HG03139 (cell line): ENCODE results near the gene NWD2.
"Not testable (repeated sequence)": the region's sequence is repeated elsewhere in the genome, so short reads cannot be mapped to it uniquely, and the experiment has no call there.

Source experiments
- ATAC-seq: cut with Tn5 transposase; IDR thresholded peaks from one replicate; pipeline ENCODE4 v1.9.1; 2021; ENCODE audit not compliant: unreplicated experiment

The NWD2 gene, protein sequence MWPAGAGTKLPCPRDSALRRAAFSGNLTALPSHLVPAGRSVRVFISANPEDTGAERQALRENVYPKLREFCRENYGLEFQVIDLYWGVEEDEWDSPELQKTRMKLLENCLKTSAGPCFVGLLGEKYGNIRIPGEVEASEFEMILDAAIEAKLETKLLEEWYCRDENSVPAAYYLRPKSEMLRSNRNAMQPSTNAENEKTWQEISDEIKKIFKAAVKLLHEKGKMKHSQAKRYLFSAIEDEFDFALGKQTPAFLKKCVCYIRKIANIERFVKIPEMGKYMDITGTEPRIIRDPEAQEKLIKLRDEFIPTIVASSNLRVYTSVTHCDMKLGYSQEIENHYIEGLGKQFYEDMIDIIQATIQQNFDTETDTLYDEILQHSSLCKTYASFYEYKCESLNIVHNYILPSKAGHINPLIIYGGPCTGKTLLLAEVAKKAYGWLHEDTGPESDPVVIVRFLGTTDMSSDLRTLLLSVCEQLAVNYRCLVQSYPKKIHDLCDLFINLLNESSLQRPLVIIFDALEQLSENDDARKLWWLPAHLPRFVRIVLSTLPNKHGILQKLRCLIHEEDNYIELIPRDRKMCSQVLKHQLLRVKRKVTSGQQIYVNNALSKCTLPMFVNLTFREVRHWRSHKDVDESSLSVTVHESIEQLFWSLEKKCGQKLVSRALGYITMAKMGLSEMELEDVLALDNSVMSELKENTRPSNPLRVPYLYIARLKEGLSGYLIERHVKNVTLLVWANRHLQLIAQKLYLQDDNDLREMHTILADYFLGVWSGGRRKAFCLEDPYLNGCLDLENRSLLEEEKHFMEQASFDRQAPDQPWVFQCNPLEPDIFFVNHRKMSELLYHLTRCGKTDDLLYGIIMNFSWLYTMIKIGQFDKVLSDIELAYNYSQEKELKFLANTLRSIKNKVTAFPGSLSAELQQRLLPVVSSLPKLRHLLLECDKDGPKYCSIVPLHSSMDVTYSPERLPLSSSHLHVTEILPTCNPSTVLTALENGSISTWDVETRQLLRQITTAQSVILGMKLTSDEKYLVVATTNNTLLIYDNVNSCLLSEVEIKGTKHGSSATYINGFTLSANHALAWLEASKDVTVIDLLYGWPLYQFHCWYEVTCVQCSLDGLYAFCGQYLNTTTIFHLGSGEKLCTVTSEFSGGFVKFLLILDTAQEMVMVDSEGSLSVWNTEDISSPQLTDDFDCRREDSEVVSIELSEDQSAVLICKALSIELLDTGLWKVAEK (N-terminal part only)

DNA sequence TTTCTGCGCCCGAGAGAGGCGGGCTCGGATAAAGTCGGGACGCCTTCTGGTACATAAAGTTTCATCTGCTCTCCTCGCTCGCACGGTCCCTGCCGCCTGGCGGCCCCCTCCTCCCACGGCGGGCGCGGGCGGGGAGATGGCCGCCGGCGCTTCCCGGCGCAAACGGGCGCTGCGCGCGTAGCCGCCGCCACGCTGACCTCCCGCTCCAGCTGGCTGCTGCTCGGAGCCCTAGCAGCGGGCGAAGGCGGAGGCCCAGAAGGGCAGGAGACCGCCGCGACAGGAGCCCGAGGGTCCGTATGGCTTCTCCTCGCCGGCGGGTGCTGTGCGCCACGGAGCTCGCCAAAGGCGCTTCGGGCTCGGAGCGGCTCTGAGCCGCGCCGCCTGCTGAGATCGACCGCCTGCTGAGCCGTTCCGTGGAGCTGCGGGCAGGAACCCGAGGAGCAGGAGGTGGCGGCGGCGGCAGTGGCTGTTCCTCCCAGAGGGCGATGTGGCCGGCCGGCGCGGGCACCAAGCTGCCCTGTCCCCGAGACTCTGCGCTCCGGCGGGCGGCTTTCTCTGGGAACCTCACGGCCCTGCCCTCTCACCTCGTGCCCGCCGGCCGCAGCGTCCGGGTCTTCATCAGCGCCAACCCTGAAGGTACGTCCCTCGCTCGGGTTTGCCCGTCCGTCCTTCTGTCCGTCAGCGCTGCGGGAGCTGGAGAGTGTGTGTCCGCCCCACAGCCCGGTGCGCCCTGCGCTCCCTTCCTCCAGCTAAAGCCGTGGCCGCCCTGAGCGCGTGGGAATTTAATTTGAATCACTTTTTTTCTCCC lies at the start of gene NWD2:
Gene NWD2 (plus strand): TSS at position 161 of the 808 bp plus-strand sequence. CDS start 325 bp downstream, at position 486.
- ATAC-seq, result no peak

GRCh38 chr4:37197899-37198298 lies 46.6 kb upstream of the NWD2 start:
- ATAC-seq, result no peak

DNA sequence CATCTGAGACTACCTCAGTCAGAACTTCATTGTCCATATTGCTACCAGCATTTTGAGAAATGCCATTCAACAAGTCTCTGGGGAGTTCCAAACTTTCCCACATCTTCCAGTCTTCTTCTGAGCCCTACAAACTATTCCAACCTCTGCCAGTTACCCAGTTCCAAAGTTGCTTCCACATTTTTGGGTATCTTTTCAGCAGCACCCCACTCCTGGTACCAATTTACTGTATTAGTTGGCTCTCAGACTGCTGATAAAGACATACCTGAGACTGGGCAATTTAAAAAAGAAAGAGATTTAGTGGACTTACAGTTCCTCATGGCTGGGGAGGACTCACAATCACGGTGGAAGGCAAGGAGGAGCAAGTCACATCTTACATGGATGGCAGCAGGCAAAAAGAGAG lies 39.8 kb upstream of the NWD2 start:
- not testable (repeated sequence) for ATAC-seq

- ATAC-seq, result no peak
Measured at GRCh38 chr4:37216209-37216608, 28.3 kb upstream of the NWD2 start.

- no peak for ATAC-seq
Measured at GRCh38 chr4:37219242-37219641, 25.3 kb upstream of the NWD2 start.

DNA sequence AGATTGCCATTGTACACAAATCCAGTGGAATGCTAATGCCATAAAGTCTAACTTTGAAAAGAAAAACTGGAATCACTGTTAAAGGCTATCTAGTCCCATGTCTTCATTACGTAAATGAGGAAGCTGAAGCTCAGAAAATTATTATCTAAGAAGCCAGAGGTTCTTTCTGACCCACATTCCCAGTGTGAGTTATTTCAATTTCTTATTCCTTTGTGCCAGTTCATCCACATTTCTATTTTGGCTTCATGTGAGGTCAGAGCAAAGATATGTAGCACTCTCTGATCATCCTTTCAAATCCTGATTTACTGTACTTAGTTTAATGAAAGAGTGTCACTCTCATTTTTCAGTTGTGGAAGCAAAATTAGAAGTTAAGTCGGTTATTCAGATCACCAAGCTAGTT lies 24.6 kb upstream of the NWD2 start:
- no peak for ATAC-seq

DNA sequence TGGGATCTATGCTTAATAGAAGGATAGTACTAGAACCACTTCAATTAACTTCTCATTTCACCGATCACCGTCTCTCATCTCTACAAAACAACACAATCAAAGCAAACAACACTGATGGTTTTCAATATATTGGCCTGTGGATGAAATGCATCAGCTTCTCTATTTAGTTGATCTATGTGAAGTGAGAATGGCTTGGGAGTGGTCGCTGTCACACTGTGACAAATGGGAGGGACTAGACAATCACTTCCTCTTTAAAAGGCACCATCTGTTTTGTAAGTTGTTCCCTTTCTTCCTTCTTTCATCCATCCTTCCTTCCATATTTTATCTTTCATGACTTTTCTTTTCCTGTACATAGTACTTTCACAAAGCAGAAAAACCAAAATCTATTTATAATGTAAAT lies 23.9 kb upstream of the NWD2 start:
- no peak for ATAC-seq

DNA sequence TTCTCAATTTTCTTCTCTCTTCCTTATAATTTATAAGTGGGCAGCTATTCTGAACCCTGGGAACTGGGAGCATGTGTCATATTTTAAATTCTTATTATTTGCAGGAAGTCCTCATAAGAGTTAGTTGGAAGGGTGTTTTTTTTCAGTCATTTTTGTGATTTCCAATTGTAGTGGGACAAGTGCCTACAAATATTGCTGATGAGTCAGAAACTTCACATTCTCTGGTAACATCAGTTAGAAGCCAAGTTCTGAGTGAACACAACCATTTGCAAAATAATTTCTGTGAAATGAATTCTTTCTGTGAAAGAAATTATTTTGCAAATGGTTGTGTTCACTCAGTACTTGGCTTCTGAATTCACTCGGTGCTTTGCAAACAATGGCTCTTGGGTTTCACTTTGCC lies 20.8 kb upstream of the NWD2 start:
- ATAC-seq, result no peak

GRCh38 chr4:37224854-37225253 lies 19.7 kb upstream of the NWD2 start:
- no peak for ATAC-seq

DNA sequence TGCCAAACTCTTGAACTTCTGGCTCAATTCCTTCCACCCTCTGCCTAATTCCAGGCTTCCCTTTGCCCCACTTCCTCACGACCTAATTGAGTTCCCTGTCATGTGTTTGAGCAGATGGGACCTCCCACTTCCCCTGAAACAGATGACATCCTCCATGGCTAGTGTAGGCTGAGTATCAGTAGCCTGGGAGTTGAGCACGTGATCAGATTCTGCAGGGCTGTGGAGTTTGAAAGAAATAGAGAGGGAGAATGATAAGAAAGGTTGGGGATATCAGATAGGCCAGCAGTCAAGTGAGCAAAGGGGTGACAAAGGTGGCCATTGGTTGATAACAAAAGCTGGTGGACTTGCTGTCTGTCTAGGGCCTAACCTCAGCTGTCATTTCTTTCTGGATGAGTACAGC lies 18.8 kb upstream of the NWD2 start:
- no peak for ATAC-seq

- ATAC-seq, result no peak
Measured at GRCh38 chr4:37232315-37232714, 12.2 kb upstream of the NWD2 start.

- no peak for ATAC-seq
Measured at GRCh38 chr4:37236165-37236564, 8.4 kb upstream of the NWD2 start.

DNA sequence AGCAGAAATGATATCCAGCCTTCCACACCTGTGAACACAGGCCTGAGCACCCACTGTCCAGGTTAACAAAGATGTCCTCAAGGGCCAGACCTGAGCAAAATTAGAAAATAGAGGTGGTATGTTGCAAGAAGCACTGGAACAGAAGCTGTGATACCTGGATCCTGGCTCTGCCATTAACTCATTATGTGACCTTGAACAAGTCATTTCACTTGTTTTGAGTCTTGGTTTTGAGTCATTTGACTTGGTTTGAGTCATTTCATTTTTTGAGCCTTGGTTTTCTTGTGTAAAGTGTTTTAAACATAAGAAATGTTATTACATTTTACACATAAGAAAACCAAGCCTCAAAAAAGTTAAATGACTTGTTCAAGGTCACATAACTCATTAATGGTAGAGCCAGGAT lies 2.9 kb upstream of the NWD2 start:
- ATAC-seq, result no peak

- ATAC-seq, result no peak
Measured at GRCh38 chr4:37243051-37243450, 1.5 kb upstream of the NWD2 start.

DNA sequence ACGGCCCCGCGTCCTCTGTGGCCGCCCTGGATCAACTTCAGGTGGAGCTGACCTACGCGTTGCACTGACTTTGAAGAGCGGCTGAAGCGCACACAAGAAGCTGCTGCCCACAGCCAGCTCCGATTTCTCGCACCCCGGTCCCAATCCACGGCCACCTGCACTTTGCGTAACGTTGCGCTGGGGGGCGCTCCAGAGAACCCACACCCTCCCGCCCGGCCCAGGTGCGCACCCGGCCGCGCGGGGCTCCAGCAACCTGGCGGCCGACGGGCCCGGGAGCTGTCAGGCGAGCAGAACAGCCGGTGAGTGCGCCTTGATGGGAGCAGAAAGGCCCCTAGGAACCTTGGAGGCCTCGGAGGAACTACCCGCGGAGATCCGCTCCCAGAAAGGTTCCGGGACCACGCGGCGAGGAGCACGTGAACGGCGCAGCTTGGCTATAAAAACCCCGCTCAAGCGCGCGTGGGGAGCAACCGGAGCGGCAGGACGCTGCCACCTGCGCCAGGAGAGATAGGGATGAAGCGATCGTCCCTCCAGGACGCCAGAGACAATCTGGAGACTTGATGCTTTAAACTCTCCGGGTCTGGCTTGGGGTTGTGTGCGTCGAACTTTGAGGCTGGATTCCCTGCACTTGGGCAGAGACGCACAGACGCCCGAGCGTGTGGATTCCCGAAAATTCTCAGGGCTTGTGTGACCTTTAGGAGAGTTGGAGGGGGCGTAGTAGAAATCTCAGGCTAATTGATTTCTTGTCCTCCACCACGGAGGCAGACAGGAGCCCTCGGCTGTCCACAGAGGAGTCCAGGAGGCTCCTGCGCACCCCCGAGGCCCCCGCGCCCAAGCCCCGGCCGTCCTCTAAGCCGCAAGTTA lies 591 bp upstream of the NWD2 start:
- ATAC-seq, result no peak

GRCh38 chr4:37245391-37245954 lies 930 bp downstream of the NWD2 start:
- no peak for ATAC-seq

DNA sequence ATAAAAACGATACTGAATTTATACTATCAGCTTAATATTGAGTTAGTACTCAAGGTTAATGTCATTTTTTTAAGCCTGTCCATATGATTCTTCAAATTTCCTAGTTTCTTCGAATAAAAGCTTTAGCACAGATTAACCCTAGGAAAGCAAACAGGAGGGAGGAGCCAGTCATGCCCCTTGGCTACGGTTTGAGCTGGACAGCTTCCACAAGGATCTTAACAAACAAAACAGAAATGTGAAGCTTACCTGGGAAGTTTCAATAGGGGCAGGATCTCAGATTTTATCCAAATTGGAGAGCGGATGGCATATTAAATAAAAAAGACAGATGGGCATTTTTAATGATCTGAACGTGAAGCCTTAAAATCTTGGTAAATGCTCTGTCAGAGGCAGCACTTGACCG lies 2.3 kb downstream of the NWD2 start:
- no peak for ATAC-seq

DNA sequence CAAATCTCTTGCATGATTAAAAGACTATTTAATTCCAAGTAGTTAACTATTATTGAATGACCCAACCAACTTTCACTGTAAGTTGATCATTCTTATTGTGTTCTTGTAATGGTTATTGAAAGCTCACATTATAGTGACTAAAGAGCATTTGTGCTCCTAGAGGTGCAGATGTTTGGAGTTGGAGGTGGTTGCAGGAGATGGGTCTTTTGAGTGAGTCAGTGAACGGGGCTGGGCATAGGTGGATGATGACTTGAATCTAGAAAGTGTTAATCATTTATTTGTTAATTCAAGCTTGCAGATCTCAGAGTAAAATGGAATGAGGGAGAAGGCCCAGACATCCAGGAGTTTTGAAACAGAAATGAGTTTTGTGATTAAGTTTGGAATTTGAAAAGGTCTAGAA lies 13.7 kb downstream of the NWD2 start:
- no peak for ATAC-seq

DNA sequence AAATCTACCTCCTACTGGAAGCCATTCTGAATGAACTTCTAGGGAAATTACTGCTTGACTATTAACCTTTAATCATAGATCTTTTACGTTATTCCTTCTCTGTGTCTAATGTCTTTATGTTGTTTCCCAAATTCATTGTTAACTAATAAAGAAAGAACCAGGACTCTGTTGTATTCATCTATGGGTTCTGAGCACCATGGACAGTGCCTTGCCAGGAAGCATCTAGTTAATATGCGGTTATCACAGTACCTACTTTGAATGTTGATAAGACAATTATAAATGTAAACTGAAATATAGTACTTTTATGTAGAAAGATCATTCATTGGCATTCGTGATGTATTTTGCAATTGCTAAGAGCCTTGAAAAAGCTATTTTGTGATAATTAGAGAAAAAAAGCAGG lies 23.8 kb downstream of the NWD2 start:
- no peak for ATAC-seq
